HG03565 (cell line): ENCODE results near the gene NNAT.
"Not testable (repeated sequence)": the region's sequence is repeated elsewhere in the genome, so short reads cannot be mapped to it uniquely, and the experiment has no call there.

ENCODE experiments used
- ATAC-seq: cut with Tn5 transposase; IDR thresholded peaks from one replicate; pipeline ENCODE4 v1.9.1; 2021; ENCODE audit warnings: mild to moderate bottlenecking, moderate library complexity; ENCODE audit not compliant: unreplicated experiment

The NNAT gene

DNA sequence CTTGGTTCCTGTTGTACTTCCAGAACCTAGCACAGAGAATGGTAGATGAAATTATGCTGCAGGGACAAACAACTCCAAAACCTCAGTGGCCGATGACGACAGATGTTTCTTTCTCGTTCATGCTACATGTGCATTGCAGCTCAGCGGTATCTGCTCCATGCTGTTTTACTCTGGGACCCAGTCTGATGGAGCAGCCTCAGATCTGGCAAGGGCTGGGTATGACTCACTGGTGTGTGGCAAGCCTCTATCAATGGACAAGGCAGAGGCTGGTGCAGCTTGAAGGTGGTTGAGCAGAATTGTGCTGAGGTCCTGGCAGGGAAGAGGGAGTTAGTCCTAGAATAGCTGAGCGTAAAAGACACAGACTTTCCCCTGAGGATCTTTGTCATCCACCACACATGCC lies 17.0 kb downstream of the NNAT start:
- no peak for ATAC-seq

DNA sequence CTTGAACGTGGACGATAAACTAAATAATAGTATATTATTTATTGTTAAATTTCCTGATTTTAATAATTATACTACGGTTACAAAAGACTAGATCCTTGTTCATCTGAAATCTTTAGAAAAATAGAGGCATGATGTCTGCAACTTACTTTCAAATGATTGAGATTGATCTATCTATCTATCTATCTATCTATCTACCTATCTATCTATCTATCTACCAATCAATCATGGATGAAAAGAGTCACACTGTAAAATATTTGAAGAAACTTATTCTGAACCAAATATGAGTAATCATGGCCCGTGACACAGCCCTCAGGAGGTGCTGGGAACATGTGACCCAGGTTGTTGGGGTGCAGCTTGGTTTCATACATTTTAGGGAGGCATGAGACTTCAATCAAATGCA lies 18.4 kb downstream of the NNAT start:
- ATAC-seq = no peak

DNA sequence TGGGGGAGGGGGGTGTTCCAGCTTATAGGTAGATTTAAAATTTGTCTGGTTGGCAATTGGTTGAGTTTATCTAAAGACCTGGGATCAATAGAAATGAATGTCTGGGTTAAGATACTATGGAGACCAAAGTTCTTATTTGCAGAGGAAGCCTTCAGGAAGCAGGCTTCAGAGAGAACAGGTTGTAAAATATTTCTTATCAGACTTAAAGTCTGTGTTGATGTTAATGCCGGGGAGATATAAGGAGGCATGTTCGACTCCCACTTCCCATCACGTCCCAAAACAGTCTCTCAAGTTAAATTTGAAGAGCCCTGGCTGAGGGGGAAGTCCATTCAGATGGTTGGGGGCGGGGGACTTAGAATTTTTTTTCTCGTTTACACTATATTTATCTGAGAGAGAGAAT lies 19.0 kb downstream of the NNAT start:
- no peak for ATAC-seq

DNA sequence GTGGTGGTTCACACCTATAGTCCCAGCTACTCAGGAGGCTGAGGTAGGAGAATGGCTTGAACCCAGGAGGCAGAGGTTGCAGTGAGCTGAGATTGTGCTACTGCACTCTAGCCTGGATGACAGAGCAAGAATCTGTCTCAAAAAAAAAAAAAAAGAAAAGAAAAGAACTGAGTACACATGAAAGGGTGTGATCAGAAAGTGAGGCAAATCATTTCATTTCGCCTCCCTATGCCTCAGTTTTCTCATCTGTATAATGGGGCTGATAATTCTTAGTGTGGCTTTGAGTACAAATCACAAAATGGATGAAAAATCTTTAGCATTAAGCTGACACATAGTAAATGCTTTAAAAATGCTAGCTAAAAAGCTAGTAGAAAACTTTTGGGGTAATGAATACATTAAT lies 19.8 kb downstream of the NNAT start:
- not testable (repeated sequence) for ATAC-seq

GRCh38 chr20:37541326-37541725 lies 20.3 kb downstream of the NNAT start:
- ATAC-seq = no peak

- ATAC-seq = no peak
Measured at GRCh38 chr20:37542281-37542680, 21.2 kb downstream of the NNAT start.

GRCh38 chr20:37543828-37544227 lies 22.8 kb downstream of the NNAT start:
- no peak for ATAC-seq

DNA sequence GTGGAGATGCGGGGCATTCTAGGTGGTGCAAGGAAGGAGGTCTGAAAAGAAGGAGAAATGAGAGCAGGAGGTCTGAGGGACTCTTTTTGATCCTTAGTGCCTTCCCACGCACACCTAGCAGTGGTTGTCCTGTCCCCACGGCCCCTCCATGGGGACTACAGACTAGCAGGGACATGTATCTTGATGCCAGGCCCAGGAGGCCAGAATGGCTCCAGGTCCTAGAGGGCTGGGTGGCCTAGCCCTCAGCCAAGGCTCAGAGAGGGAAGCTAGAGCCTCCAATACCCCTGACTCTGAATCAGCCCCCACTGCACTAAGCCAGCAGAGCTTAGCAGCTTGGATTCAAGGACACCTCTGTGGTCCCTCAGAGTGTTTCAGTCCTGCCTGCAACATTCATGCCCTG lies 23.3 kb downstream of the NNAT start:
- no peak for ATAC-seq

GRCh38 chr20:37545516-37545915 lies 24.5 kb downstream of the NNAT start:
- ATAC-seq = no peak

DNA sequence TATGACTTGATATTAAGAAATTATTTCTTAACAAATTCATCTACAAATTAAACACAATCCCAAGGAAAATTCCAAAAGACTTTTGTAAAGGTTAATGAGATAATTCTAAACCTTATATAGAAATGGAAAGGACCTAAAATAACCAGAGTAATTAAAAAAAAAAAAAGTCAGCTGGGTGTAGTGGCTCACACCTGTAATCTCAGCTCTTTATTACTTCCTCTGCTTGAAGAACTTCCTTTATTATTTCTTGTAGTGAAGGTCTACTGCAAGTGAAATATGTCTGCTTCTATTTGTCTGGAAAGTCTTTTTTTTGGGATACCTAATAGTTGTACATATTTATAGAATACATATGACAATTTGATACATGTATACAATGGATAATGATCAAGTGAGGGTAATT lies 26.9 kb downstream of the NNAT start:
- no peak for ATAC-seq

- ATAC-seq = not testable (repeated sequence)
Measured at GRCh38 chr20:37550101-37550920, 29.3 kb downstream of the NNAT start.

DNA sequence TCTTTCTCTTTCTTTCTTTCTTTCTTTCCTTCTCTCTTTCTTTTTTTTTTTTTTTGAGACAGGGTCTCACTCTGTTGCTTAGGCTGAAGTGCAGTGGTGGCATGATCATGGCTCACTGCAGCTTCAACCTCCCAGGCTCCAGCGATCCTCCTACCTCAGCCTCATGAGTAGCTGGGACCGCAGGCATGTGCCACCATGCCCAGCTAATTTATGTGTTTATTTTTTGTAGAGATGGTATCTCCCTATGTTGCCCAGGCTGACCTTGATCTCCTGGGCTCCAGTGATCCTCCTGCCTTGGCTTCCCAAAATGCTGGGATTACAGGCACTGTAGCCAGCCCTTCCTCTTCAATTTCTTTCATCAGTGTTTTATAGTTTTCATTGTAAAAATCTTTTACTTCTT lies 30.6 kb downstream of the NNAT start:
- not testable (repeated sequence) for ATAC-seq

- no peak for ATAC-seq
Measured at GRCh38 chr20:37552415-37552814, 31.4 kb downstream of the NNAT start.

GRCh38 chr20:37554721-37555298 lies 33.8 kb downstream of the NNAT start:
- not testable (repeated sequence) for ATAC-seq

DNA sequence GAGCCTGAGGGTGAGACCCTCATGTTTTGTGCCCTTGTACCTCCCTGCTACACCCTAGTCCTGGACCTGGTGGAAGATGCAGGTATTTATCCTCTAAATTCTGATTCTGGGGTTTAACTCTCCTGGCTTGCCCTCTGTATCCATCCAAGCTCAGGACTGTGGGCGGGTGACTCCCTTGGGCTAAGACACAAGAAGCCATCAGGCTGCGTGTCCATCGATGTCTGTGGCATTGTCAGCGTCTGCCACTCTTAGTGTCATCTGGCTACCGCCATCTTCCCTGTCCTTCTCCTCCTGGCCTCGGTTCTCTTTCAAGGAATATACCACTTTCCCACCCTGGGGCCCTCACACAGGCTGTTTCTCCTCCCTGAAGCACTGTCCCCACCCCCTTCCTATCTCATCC lies 35.5 kb downstream of the NNAT start:
- no peak for ATAC-seq

DNA sequence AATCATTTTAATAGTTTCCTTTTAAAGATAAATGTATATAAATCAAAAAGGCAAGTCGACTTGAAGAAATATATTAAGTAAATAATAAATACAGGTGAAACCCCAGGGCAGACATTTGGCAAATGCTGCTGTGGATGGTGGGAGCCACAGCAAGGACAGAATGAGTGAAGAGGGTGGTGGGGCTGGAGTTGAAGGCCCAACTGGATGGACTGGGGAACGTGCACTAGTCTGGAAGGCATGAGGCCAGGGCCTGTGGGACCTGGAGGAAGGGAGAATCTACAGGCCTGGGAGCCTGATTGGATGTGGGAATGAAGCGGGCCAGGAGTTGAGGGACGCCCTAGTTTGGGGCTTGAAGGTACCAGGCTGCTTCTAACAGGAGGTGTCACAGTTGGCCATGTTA lies 37.3 kb downstream of the NNAT start:
- no peak for ATAC-seq

DNA sequence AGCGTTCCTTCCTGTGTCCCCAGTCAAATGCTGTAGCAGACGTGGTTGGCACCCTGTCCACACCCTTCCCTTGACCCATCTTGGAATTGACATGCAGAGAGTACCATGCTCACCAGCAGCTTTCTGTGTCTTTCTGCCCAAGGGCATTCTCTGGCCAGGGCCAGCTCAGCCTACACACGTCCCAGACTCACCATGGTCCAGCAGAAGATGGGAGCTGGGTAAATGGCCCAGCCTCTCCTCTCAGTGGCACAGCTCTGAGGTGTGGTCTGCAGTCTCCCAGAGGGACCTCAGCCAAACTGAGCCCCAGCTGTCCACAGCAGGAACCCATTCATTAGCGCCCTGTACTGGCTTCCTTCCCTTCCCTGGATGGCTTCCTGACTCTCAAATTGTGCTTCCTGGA lies 37.7 kb downstream of the NNAT start:
- no peak for ATAC-seq

- ATAC-seq = no peak
Measured at GRCh38 chr20:37559312-37560027, 38.4 kb downstream of the NNAT start.

DNA sequence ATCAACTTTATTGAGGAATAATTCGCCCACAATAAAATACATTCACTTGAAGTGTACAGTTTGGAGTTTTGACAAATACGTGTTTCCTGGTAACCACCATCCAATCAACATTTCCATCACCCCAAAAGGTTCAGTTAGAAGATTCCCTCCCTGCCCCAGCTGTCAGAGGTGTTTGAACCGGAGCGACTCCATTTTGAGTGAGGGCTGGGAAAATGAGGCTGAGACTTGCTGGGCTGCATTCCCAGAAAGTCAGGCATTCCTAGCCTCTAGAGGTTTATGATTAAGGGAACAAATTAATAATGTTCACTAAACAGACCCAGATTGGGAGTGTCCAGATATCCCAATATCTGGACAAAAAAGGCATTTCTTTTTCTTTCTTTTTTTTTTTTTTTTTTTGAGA lies 39.6 kb downstream of the NNAT start:
- no peak for ATAC-seq

GRCh38 chr20:37562695-37563480 lies 41.8 kb downstream of the NNAT start:
- no peak for ATAC-seq

DNA sequence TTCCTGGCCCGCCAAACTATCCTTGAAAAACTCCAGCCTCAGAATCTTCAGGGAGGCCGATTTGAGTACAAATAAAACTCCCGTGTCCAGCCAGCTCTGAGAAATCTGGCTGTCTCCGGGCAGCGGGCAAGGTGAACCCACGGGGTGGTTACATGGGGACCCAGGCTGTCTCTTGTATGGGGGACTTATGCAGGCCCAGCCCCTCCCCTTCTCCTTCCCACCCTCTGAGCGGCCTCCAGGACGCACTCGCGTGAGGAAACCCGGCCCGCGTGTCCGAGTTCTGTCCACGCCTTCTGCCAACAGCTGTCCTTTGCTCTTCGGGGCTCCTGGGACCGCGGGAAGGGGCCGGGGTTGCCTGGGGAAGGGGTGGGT lies 43.0 kb downstream of the NNAT start:
- no peak for ATAC-seq
